Measurements from ENCODE around the gene GTPBP1.

DNA sequence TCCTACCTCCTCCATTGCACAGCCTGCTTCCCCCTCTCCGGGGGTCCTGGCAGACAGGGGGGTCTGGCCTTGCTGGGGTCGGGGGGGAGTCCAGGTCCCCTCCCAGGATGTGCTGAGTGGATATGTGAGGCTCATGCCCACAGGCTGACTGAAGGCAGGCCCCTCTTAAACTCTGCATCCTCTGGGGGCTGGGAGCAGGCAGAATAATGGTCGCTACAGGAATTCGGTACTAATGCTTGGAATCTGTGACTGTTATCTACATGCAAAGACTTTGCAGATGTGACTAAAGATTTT, 51.7 kb downstream of the GTPBP1 start:
- TF ChIP-seq, protein P1, sequence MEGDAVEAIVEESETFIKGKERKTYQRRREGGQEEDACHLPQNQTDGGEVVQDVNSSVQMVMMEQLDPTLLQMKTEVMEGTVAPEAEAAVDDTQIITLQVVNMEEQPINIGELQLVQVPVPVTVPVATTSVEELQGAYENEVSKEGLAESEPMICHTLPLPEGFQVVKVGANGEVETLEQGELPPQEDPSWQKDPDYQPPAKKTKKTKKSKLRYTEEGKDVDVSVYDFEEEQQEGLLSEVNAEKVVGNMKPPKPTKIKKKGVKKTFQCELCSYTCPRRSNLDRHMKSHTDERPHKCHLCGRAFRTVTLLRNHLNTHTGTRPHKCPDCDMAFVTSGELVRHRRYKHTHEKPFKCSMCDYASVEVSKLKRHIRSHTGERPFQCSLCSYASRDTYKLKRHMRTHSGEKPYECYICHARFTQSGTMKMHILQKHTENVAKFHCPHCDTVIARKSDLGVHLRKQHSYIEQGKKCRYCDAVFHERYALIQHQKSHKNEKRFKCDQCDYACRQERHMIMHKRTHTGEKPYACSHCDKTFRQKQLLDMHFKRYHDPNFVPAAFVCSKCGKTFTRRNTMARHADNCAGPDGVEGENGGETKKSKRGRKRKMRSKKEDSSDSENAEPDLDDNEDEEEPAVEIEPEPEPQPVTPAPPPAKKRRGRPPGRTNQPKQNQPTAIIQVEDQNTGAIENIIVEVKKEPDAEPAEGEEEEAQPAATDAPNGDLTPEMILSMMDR (IDR thresholded peaks at IDR 0.05): no peak
- TF ChIP-seq, protein P2, sequence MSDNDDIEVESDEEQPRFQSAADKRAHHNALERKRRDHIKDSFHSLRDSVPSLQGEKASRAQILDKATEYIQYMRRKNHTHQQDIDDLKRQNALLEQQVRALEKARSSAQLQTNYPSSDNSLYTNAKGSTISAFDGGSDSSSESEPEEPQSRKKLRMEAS (IDR thresholded peaks at IDR 0.05; ENCODE audit: low read depth): no peak
- TF ChIP-seq SIN3A (IDR thresholded peaks at IDR 0.05; ENCODE audit: borderline replicate concordance, low read depth, low read length) (no peak), POLR2AphosphoS5 (IDR thresholded peaks at IDR 0.05; ENCODE audit: low read depth, low read length) (no peak), GATA2 (CRISPR knock-in tag; IDR thresholded peaks at IDR 0.05) (no peak), TAF1 (IDR thresholded peaks at IDR 0.05; ENCODE audit: borderline replicate concordance, low read depth, low read length) (no peak), CHD2 (IDR thresholded peaks at IDR 0.05; ENCODE audit: low read length, partially characterized antibody) (no peak), SMC3 (IDR thresholded peaks at IDR 0.05; ENCODE audit: low read depth, low read length) (no peak)
- TF ChIP-seq, protein P3, sequence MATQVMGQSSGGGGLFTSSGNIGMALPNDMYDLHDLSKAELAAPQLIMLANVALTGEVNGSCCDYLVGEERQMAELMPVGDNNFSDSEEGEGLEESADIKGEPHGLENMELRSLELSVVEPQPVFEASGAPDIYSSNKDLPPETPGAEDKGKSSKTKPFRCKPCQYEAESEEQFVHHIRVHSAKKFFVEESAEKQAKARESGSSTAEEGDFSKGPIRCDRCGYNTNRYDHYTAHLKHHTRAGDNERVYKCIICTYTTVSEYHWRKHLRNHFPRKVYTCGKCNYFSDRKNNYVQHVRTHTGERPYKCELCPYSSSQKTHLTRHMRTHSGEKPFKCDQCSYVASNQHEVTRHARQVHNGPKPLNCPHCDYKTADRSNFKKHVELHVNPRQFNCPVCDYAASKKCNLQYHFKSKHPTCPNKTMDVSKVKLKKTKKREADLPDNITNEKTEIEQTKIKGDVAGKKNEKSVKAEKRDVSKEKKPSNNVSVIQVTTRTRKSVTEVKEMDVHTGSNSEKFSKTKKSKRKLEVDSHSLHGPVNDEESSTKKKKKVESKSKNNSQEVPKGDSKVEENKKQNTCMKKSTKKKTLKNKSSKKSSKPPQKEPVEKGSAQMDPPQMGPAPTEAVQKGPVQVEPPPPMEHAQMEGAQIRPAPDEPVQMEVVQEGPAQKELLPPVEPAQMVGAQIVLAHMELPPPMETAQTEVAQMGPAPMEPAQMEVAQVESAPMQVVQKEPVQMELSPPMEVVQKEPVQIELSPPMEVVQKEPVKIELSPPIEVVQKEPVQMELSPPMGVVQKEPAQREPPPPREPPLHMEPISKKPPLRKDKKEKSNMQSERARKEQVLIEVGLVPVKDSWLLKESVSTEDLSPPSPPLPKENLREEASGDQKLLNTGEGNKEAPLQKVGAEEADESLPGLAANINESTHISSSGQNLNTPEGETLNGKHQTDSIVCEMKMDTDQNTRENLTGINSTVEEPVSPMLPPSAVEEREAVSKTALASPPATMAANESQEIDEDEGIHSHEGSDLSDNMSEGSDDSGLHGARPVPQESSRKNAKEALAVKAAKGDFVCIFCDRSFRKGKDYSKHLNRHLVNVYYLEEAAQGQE (IDR thresholded peaks at IDR 0.05; ENCODE audit: low read depth, low read length): no peak
- TF ChIP-seq, protein P4, sequence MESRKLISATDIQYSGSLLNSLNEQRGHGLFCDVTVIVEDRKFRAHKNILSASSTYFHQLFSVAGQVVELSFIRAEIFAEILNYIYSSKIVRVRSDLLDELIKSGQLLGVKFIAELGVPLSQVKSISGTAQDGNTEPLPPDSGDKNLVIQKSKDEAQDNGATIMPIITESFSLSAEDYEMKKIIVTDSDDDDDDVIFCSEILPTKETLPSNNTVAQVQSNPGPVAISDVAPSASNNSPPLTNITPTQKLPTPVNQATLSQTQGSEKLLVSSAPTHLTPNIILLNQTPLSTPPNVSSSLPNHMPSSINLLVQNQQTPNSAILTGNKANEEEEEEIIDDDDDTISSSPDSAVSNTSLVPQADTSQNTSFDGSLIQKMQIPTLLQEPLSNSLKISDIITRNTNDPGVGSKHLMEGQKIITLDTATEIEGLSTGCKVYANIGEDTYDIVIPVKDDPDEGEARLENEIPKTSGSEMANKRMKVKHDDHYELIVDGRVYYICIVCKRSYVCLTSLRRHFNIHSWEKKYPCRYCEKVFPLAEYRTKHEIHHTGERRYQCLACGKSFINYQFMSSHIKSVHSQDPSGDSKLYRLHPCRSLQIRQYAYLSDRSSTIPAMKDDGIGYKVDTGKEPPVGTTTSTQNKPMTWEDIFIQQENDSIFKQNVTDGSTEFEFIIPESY (IDR thresholded peaks at IDR 0.05; ENCODE audit: borderline replicate concordance, low read depth): no peak
- TF ChIP-seq, protein P5, sequence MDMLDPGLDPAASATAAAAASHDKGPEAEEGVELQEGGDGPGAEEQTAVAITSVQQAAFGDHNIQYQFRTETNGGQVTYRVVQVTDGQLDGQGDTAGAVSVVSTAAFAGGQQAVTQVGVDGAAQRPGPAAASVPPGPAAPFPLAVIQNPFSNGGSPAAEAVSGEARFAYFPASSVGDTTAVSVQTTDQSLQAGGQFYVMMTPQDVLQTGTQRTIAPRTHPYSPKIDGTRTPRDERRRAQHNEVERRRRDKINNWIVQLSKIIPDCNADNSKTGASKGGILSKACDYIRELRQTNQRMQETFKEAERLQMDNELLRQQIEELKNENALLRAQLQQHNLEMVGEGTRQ (IDR thresholded peaks at IDR 0.05; ENCODE audit: borderline replicate concordance, low read depth, low read length): no peak
